ENCODE measurements around the gene BET1.

- TF ChIP-seq CTCF (IDR thresholded peaks at IDR 0.05) (no peak), POLR2A (IDR thresholded peaks at IDR 0.05) (no peak), EP300 (IDR thresholded peaks at IDR 0.05) (no peak)
These were observed 1.6 kb upstream of the BET1 start for GRCh38 chr7:94005753-94006152.

Measured in tibial nerve (tissue), 4 donors.